Measurements from ENCODE around the gene SERPINB12. TPM values are rescaled to one million over a fixed set of nuclear protein-coding genes. Genes with fewer than 3 reads are reported as not detected.

Gene SERPINB12, protein sequence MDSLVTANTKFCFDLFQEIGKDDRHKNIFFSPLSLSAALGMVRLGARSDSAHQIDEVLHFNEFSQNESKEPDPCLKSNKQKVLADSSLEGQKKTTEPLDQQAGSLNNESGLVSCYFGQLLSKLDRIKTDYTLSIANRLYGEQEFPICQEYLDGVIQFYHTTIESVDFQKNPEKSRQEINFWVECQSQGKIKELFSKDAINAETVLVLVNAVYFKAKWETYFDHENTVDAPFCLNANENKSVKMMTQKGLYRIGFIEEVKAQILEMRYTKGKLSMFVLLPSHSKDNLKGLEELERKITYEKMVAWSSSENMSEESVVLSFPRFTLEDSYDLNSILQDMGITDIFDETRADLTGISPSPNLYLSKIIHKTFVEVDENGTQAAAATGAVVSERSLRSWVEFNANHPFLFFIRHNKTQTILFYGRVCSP
- polyA plus RNA-seq (2012; ENCODE audit: insufficient read length, low read depth), result not detected

DNA sequence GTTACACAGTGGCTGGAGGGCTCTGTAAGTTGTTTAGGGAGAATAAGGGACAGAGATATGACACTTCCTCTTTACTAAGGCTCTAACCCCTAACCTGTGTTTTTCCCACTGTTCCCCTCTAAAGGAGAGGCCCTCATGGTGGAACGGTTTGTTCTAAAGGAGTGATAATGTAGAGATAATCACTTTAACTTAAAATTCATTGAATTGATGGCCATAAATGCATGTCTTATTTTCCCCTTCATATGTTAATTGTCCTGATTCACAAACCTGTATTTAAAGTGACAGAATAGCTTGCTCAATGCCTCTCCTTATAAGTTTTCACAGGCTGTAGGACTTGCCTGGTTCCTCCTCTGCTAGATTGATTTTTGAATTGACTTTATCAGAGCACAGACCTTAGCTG lies at the start of gene SERPINB12:
Gene SERPINB12, plus strand, starts transcription at position 301 of the 400 bp plus-strand sequence. CDS start 13,791 bp downstream, outside the sequence.
- TF ChIP-seq TAF1 (IDR thresholded peaks at IDR 0.05; ENCODE audit: borderline replicate concordance, insufficient read depth, low read length), result no peak
- no peak for TF ChIP-seq POLR2AphosphoS5 (IDR thresholded peaks at IDR 0.05; ENCODE audit: low read depth, low read length)
- no peak for TF ChIP-seq FOXP2 (optimal IDR thresholded peaks at IDR 0.05; ENCODE audit: borderline replicate concordance, extremely low read depth, extremely low read length, insufficient read depth)
- TF ChIP-seq, protein P1, sequence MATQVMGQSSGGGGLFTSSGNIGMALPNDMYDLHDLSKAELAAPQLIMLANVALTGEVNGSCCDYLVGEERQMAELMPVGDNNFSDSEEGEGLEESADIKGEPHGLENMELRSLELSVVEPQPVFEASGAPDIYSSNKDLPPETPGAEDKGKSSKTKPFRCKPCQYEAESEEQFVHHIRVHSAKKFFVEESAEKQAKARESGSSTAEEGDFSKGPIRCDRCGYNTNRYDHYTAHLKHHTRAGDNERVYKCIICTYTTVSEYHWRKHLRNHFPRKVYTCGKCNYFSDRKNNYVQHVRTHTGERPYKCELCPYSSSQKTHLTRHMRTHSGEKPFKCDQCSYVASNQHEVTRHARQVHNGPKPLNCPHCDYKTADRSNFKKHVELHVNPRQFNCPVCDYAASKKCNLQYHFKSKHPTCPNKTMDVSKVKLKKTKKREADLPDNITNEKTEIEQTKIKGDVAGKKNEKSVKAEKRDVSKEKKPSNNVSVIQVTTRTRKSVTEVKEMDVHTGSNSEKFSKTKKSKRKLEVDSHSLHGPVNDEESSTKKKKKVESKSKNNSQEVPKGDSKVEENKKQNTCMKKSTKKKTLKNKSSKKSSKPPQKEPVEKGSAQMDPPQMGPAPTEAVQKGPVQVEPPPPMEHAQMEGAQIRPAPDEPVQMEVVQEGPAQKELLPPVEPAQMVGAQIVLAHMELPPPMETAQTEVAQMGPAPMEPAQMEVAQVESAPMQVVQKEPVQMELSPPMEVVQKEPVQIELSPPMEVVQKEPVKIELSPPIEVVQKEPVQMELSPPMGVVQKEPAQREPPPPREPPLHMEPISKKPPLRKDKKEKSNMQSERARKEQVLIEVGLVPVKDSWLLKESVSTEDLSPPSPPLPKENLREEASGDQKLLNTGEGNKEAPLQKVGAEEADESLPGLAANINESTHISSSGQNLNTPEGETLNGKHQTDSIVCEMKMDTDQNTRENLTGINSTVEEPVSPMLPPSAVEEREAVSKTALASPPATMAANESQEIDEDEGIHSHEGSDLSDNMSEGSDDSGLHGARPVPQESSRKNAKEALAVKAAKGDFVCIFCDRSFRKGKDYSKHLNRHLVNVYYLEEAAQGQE (IDR thresholded peaks at IDR 0.05; ENCODE audit: insufficient read depth in 1 of 2, low read depth in 2 of 2, low read length in 2 of 2), result no peak
- no peak for TF ChIP-seq SIN3A (IDR thresholded peaks at IDR 0.05; ENCODE audit: borderline replicate concordance, insufficient read depth, low read length)

DNA sequence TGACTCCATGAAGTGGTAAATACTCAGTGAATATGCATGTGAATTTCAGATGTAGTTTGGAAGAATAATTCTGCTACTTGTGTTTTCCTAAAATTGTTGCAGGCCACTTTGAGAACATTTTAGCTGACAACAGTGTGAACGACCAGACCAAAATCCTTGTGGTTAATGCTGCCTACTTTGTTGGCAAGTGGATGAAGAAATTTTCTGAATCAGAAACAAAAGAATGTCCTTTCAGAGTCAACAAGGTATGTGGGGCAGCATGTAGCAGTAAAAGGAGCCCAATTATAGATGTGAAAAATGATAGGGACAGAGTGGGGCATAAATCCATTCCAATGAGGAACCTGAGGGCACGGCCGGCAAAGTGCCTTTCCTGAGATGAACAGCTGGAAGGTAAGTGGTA lies 49.3 kb upstream of the SERPINB12 start:
- TF ChIP-seq SIN3A (IDR thresholded peaks at IDR 0.05; ENCODE audit: borderline replicate concordance, insufficient read depth, low read length) (no peak), FOXP2 (optimal IDR thresholded peaks at IDR 0.05; ENCODE audit: borderline replicate concordance, extremely low read depth, extremely low read length, insufficient read depth) (no peak), TAF1 (IDR thresholded peaks at IDR 0.05; ENCODE audit: borderline replicate concordance, insufficient read depth, low read length) (no peak), POLR2AphosphoS5 (IDR thresholded peaks at IDR 0.05; ENCODE audit: low read depth, low read length) (no peak)
- TF ChIP-seq, protein P1 (IDR thresholded peaks at IDR 0.05; ENCODE audit: insufficient read depth in 1 of 2, low read depth in 2 of 2, low read length in 2 of 2), result no peak

DNA sequence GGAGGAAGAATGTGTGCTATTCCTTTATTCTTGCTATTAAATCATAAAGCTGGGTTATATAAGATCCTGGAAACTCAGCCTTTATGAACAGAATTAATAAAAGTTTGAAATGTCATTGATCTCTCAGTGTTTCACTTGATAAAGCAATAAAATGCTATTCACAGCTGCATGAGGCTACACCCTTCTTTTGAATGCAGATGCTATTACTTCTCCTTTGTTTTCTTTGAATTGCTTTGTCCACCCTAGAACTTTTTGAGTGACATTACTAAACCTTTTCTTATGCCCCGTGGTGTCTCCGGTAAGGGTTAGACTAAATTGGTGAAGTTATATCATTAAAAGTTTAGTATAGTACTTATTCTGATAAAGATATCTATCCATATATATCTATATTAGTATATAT lies 46.5 kb upstream of the SERPINB12 start:
- TF ChIP-seq FOXP2 (optimal IDR thresholded peaks at IDR 0.05; ENCODE audit: borderline replicate concordance, extremely low read depth, extremely low read length, insufficient read depth) (no peak), POLR2AphosphoS5 (IDR thresholded peaks at IDR 0.05; ENCODE audit: low read depth, low read length) (no peak), TAF1 (IDR thresholded peaks at IDR 0.05; ENCODE audit: borderline replicate concordance, insufficient read depth, low read length) (no peak), SIN3A (IDR thresholded peaks at IDR 0.05; ENCODE audit: borderline replicate concordance, insufficient read depth, low read length) (no peak)
- TF ChIP-seq, protein P1 (IDR thresholded peaks at IDR 0.05; ENCODE audit: insufficient read depth in 1 of 2, low read depth in 2 of 2, low read length in 2 of 2), result no peak

DNA sequence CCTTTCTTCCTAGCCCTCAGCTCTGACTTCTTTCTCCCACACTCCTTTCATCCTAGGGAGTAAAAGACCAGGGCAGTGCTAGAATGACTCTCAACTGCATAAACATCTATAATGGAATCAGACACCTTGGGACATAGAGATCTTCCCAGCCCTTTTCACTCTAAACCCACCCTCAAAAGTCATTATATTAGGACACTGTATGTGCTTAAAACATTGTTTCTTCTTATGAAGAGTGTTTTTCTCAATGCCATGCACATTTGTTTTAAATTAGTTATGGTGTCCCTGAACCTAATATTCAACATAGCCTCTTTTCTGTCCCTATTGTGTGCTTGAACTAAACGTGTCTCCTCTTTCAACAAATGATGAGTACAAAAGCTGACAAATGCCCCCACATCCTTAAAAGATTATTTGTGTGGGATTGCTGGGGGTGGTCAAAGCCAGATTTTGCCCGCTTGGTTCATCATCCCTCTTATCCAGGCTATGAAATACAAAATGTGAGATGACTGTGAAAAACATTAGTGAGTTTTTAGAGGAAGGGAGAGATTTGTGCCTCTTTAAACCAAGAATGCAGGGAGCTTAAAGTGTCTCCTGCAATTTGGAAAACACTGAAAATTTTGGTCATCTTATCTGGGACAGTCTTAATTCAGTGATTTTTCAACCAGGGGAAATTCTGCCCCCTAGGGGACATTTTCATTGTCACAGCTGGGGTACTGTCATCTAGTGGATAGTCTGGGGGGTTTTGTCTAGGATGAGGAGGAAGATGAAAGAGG lies 36.4 kb upstream of the SERPINB12 start:
- no peak for TF ChIP-seq FOXP2 (optimal IDR thresholded peaks at IDR 0.05; ENCODE audit: borderline replicate concordance, extremely low read depth, extremely low read length, insufficient read depth)

DNA sequence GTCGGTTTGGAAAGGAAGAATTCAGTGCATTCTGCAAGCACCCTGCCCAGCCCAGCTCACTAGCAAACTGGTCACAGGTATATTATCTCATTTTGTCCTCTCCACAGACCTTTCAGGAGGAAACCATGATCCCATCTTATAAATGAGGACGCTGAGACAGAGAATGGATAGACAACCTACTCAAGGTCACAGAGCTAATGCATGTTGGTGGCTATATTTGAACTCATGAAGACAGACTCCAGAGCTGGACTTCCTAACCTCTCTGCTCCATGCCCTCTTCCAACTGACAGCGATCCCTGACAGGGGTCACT lies 35.9 kb upstream of the SERPINB12 start:
- no peak for TF ChIP-seq POLR2AphosphoS5 (IDR thresholded peaks at IDR 0.05; ENCODE audit: low read depth, low read length)
- TF ChIP-seq SIN3A (IDR thresholded peaks at IDR 0.05; ENCODE audit: borderline replicate concordance, insufficient read depth, low read length), result no peak
- TF ChIP-seq, protein P1 (IDR thresholded peaks at IDR 0.05; ENCODE audit: insufficient read depth in 1 of 2, low read depth in 2 of 2, low read length in 2 of 2), result no peak
- no peak for TF ChIP-seq TAF1 (IDR thresholded peaks at IDR 0.05; ENCODE audit: borderline replicate concordance, insufficient read depth, low read length)
- TF ChIP-seq FOXP2 (optimal IDR thresholded peaks at IDR 0.05; ENCODE audit: borderline replicate concordance, extremely low read depth, extremely low read length, insufficient read depth), result no peak
